ENCODE data around the gene GRHPR.
"Not testable (repeated sequence)": the region's sequence is repeated elsewhere in the genome, so short reads cannot be mapped to it uniquely, and the experiment has no call there.

GRHPR gene

GRCh38 chr9:37422289-37423104, at the start of gene GRHPR:
Gene GRHPR (plus strand): TSS chr9:37422696. CDS start chr9:37422751, 55 bp downstream.
- peak; percentile 68 to 79 for DNase-seq (ENCODE audit: extremely low read depth in 1 of 2, low read depth in 1 of 2)

- DNase-seq (ENCODE audit: extremely low read depth in 1 of 2, low read depth in 1 of 2), result no peak
Measured at GRCh38 chr9:37372839-37373238, 49.7 kb upstream of the GRHPR start.

GRCh38 chr9:37373621-37374020, 48.9 kb upstream of the GRHPR start:
- DNase-seq (ENCODE audit: extremely low read depth in 1 of 2, low read depth in 1 of 2), result no peak

- no peak for DNase-seq (ENCODE audit: extremely low read depth in 1 of 2, low read depth in 1 of 2)
Measured at GRCh38 chr9:37374892-37375291, 47.6 kb upstream of the GRHPR start.

- no peak for DNase-seq (ENCODE audit: extremely low read depth in 1 of 2, low read depth in 1 of 2)
Measured at GRCh38 chr9:37377688-37378612, 44.5 kb upstream of the GRHPR start.

- DNase-seq (ENCODE audit: extremely low read depth in 1 of 2, low read depth in 1 of 2), result no peak
Measured at GRCh38 chr9:37378613-37379004, 43.9 kb upstream of the GRHPR start.

GRCh38 chr9:37379835-37380234, 42.7 kb upstream of the GRHPR start:
- no peak for DNase-seq (ENCODE audit: extremely low read depth in 1 of 2, low read depth in 1 of 2)

- no peak for DNase-seq (ENCODE audit: extremely low read depth in 1 of 2, low read depth in 1 of 2)
Measured at GRCh38 chr9:37380570-37380969, 41.9 kb upstream of the GRHPR start.

- DNase-seq (ENCODE audit: extremely low read depth in 1 of 2, low read depth in 1 of 2), result no peak
Measured at GRCh38 chr9:37381094-37381741, 41.3 kb upstream of the GRHPR start.

- no peak for DNase-seq (ENCODE audit: extremely low read depth in 1 of 2, low read depth in 1 of 2)
Measured at GRCh38 chr9:37382161-37382981, 40.1 kb upstream of the GRHPR start.

GRCh38 chr9:37382982-37383357, 39.5 kb upstream of the GRHPR start:
- no peak for DNase-seq (ENCODE audit: extremely low read depth in 1 of 2, low read depth in 1 of 2)

- DNase-seq (ENCODE audit: extremely low read depth in 1 of 2, low read depth in 1 of 2), result no peak
Measured at GRCh38 chr9:37383393-37383792, 39.1 kb upstream of the GRHPR start.

- DNase-seq (ENCODE audit: extremely low read depth in 1 of 2, low read depth in 1 of 2), result no peak
Measured at GRCh38 chr9:37383876-37384746, 38.4 kb upstream of the GRHPR start.

GRCh38 chr9:37385286-37385685, 37.2 kb upstream of the GRHPR start:
- DNase-seq (ENCODE audit: extremely low read depth in 1 of 2, low read depth in 1 of 2), result no peak

- no peak for DNase-seq (ENCODE audit: extremely low read depth in 1 of 2, low read depth in 1 of 2)
Measured at GRCh38 chr9:37386988-37387387, 35.5 kb upstream of the GRHPR start.

GRCh38 chr9:37390759-37391158, 31.7 kb upstream of the GRHPR start:
- peak in 1 of 2 donors; percentile 10 for DNase-seq (ENCODE audit: extremely low read depth in 1 of 2, low read depth in 1 of 2)

GRCh38 chr9:37392272-37392671, 30.2 kb upstream of the GRHPR start:
- DNase-seq (ENCODE audit: extremely low read depth in 1 of 2, low read depth in 1 of 2), result no peak

GRCh38 chr9:37395229-37395628, 27.3 kb upstream of the GRHPR start:
- DNase-seq (ENCODE audit: extremely low read depth in 1 of 2, low read depth in 1 of 2), result no peak

- no peak for DNase-seq (ENCODE audit: extremely low read depth in 1 of 2, low read depth in 1 of 2)
Measured at GRCh38 chr9:37395663-37396062, 26.8 kb upstream of the GRHPR start.

GRCh38 chr9:37397948-37398347, 24.5 kb upstream of the GRHPR start:
- DNase-seq (ENCODE audit: extremely low read depth in 1 of 2, low read depth in 1 of 2), result not testable (repeated sequence)

All from activated CD8-positive, alpha-beta memory T cell treated with anti-CD3 and anti-CD28 coated beads for 1 hour (primary cell).